Fibroblast of peridontal ligament (primary cell): Measurements from ENCODE around the gene ARMC9.

ENCODE experiments used
- DNase-seq: peaks from one replicate; pipeline ENCODE4 v3.0.0-alpha.2; 2010; ENCODE audit errors: extremely low read depth

Gene ARMC9

GRCh38 chr2:231380307-231380706 lies 181.9 kb downstream of the ARMC9 start:
- no peak for DNase-seq

GRCh38 chr2:231380991-231381847 lies 182.8 kb downstream of the ARMC9 start:
- no peak for DNase-seq

GRCh38 chr2:231382116-231382515 lies 183.7 kb downstream of the ARMC9 start:
- no peak for DNase-seq

- no peak for DNase-seq
These were observed 185.1 kb downstream of the ARMC9 start for GRCh38 chr2:231383416-231384108.

- DNase-seq = no peak
These were observed 185.6 kb downstream of the ARMC9 start for GRCh38 chr2:231384109-231384435.

- DNase-seq = no peak
These were observed 186.5 kb downstream of the ARMC9 start for GRCh38 chr2:231384970-231385369.

- no peak for DNase-seq
These were observed 187.0 kb downstream of the ARMC9 start for GRCh38 chr2:231385429-231385828.

- DNase-seq = peak; percentile 69
These were observed 188.0 kb downstream of the ARMC9 start for GRCh38 chr2:231386446-231386845.

GRCh38 chr2:231387904-231388724 lies 189.7 kb downstream of the ARMC9 start:
- DNase-seq = no peak

GRCh38 chr2:231388725-231389346 lies 190.4 kb downstream of the ARMC9 start:
- no peak for DNase-seq

GRCh38 chr2:231390667-231391066 lies 192.2 kb downstream of the ARMC9 start:
- no peak for DNase-seq

GRCh38 chr2:231391981-231392380 lies 193.6 kb downstream of the ARMC9 start:
- no peak for DNase-seq

- no peak for DNase-seq
These were observed 194.2 kb downstream of the ARMC9 start for GRCh38 chr2:231392431-231393148.

- DNase-seq = no peak
These were observed 195.0 kb downstream of the ARMC9 start for GRCh38 chr2:231393149-231394131.

GRCh38 chr2:231394211-231395141 lies 196.0 kb downstream of the ARMC9 start:
- DNase-seq = no peak

GRCh38 chr2:231395188-231396057 lies 197.0 kb downstream of the ARMC9 start, which contains the start of gene B3GNT7:
Gene B3GNT7 (plus strand): TSS chr2:231395710. CDS start chr2:231395804, 94 bp downstream.
- DNase-seq = no peak

- no peak for DNase-seq
These were observed 197.8 kb downstream of the ARMC9 start for GRCh38 chr2:231396058-231396821.
